ENCODE data around the gene CHI3L2.

Gene CHI3L2

DNA sequence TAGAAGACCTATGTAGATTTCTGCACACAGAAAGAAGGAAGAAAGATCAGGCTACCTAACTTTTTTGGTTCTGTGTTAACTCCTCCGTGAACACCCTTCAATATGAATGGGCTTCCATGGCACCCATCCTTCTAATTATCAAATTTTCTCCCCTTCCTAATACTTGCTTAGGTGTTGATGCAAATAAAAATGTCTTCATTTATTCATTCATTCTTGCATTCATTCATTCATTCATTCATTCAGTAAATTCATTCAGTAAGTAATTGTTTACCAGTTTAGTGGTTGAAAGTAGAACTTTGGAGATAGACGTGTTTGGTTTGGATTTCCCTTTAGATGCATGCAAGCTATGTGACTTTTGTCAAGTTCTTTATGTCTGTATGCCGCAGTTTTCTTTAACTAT, 4.6 kb downstream of the CHI3L2 start:
- Histone ChIP-seq H3K27me3 (replicated peaks) (no peaks in the 10 kb centered on the region), H3K4me3 (ENCODE audit: low read depth, low read length) (no peak overlapping the region), H3K27ac (no peak overlapping the region), H3K36me3 (replicated peaks) (no peaks in the 10 kb centered on the region)
- in situ Hi-C loops (cut with HindIII; ENCODE audit: low pct_ligation_motif_present, low sequenced_read_pairs), result no loop called here
- DNase-seq, result no peak
- TF ChIP-seq, protein P1, sequence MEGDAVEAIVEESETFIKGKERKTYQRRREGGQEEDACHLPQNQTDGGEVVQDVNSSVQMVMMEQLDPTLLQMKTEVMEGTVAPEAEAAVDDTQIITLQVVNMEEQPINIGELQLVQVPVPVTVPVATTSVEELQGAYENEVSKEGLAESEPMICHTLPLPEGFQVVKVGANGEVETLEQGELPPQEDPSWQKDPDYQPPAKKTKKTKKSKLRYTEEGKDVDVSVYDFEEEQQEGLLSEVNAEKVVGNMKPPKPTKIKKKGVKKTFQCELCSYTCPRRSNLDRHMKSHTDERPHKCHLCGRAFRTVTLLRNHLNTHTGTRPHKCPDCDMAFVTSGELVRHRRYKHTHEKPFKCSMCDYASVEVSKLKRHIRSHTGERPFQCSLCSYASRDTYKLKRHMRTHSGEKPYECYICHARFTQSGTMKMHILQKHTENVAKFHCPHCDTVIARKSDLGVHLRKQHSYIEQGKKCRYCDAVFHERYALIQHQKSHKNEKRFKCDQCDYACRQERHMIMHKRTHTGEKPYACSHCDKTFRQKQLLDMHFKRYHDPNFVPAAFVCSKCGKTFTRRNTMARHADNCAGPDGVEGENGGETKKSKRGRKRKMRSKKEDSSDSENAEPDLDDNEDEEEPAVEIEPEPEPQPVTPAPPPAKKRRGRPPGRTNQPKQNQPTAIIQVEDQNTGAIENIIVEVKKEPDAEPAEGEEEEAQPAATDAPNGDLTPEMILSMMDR (IDR thresholded peaks at IDR 0.05; ENCODE audit: low read depth, low read length, missing control alignments), result no peak

DNA sequence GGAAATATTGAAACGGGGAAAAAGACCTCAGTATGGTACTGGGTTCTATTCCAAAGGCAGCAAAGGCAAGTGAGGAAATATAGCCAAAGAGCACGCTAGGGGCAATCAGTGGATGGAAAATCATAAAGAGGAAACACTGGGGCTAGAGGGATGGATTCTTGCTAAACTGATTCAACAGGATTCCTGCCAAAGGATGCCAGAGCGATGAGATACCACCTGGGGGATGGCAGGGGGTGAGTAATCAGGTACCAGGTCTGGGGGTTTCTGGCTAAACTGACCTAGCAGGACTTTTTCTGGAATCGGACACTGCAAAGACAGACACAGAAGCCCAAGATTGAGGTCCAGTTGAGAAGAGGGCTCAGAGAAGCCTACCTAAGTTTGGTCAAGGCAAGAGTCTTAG, 6.7 kb downstream of the CHI3L2 start:
- no peak for DNase-seq
- TF ChIP-seq, protein P1 (IDR thresholded peaks at IDR 0.05; ENCODE audit: low read depth, low read length, missing control alignments), result no peak
- no peaks in the 10 kb centered on the region for H3K36me3 ChIP-seq (replicated peaks)
- no peak overlapping the region for H3K27ac ChIP-seq
- in situ Hi-C loops (cut with HindIII; ENCODE audit: low pct_ligation_motif_present, low sequenced_read_pairs), result no loop called here
- no peak overlapping the region for H3K4me3 ChIP-seq (ENCODE audit: low read depth, low read length)
- H3K27me3 ChIP-seq (replicated peaks), result no peaks in the 10 kb centered on the region

GRCh38 chr1:111234866-111235265, 7.4 kb downstream of the CHI3L2 start:
- Histone ChIP-seq H3K36me3 (replicated peaks) (no peaks in the 10 kb centered on the region), H3K4me3 (ENCODE audit: low read depth, low read length) (no peak overlapping the region), H3K27ac (no peak overlapping the region), H3K27me3 (replicated peaks) (no peaks in the 10 kb centered on the region)
- DNase-seq, result peak; percentile 26
- TF ChIP-seq, protein P1 (IDR thresholded peaks at IDR 0.05; ENCODE audit: low read depth, low read length, missing control alignments), result no peak
- in situ Hi-C loops (cut with HindIII; ENCODE audit: low pct_ligation_motif_present, low sequenced_read_pairs), result no loop called here

DNA sequence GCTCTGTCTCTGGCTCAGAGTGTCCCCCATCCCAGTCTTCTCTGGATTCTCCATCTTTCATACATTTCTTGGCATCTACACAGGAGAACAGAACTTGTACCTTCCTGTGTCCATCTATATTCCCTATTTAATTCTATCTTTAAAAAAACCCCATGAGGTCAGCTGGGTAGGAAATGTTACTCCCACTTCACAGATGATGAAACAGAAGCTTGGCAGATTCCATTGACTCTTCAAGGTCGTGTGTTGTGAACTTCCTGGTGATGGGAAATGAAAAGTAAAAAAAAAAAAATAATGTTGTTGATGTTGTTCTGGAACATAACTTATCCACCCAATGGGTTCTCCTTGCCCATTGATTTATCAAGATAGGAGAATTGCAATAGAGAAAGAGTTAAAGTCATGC, 8.9 kb downstream of the CHI3L2 start:
- Histone ChIP-seq H3K36me3 (replicated peaks) (no peaks in the 10 kb centered on the region), H3K27me3 (replicated peaks) (no peaks in the 10 kb centered on the region), H3K4me3 (ENCODE audit: low read depth, low read length) (no peak overlapping the region), H3K27ac (no peak overlapping the region)
- TF ChIP-seq, protein P1 (IDR thresholded peaks at IDR 0.05; ENCODE audit: low read depth, low read length, missing control alignments), result no peak
- no peak for DNase-seq
- in situ Hi-C loops (cut with HindIII; ENCODE audit: low pct_ligation_motif_present, low sequenced_read_pairs), result no loop called here

DNA sequence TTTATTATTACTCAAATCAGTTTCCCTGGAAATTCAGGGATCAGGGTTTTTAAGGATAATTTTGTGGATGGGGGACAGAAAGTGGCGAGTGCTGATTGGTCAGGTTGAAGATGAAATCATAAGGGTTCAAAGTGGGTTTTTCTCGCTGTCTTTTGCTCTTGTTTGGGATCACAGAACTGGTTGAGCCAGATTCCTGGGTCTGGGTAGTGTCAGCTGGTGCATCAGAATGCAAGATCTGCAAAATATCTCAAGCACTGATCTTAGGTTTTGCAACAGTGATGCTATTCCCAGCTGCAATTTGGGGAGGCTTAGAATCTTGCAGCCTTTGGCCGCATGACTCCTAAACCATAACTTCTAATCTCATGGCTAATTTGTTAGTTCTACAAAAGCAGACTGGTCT, 9.3 kb downstream of the CHI3L2 start:
- no peak for DNase-seq
- in situ Hi-C loops (cut with HindIII; ENCODE audit: low pct_ligation_motif_present, low sequenced_read_pairs), result no loop called here
- H3K4me3 ChIP-seq (ENCODE audit: low read depth, low read length), result no peak overlapping the region
- no peaks in the 10 kb centered on the region for H3K36me3 ChIP-seq (replicated peaks)
- H3K27ac ChIP-seq, result no peak overlapping the region
- TF ChIP-seq, protein P1 (IDR thresholded peaks at IDR 0.05; ENCODE audit: low read depth, low read length, missing control alignments), result no peak
- H3K27me3 ChIP-seq (replicated peaks), result no peaks in the 10 kb centered on the region

GRCh38 chr1:111238056-111238795, 10.7 kb downstream of the CHI3L2 start:
- no peak overlapping the region for H3K27ac ChIP-seq
- no peak overlapping the region for H3K4me3 ChIP-seq (ENCODE audit: low read depth, low read length)
- in situ Hi-C loops (cut with HindIII; ENCODE audit: low pct_ligation_motif_present, low sequenced_read_pairs), result no loop called here
- no peaks in the 10 kb centered on the region for H3K36me3 ChIP-seq (replicated peaks)
- H3K27me3 ChIP-seq (replicated peaks), result no peaks in the 10 kb centered on the region
- DNase-seq, result no peak
- TF ChIP-seq, protein P1 (IDR thresholded peaks at IDR 0.05; ENCODE audit: low read depth, low read length, missing control alignments), result no peak
